Measurements from ENCODE around the gene ZBTB21. TPM values are rescaled to one million over a fixed set of nuclear protein-coding genes. Genes with fewer than 3 reads are reported as not detected.

The ZBTB21 gene
- total RNA-seq, 4 donors from 2014 or later = 5.9 to 15.1 (median 9.2) TPM

DNA sequence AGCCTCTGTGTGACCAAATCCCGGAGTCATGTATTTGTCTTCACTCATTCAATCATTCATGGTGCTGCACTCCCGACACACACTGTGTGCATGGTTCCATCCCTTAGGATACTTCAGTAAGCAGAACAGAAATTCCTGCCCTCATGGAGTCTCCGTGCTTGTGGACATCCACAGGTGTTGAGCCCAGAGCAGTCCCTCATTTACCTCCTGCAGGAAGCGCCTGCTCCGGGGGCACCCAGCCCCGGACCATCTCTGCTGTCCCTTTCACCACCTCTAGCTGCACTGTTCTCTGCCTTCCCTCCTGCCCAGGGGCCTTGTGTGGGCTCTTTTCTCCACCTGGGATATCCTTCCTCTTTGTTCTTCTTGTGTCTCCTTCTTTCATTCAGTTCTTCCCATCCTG, 9.5 kb upstream of the ZBTB21 start:
- TF ChIP-seq POLR2AphosphoS5 (IDR thresholded peaks at IDR 0.05) (no peak), POLR2A (IDR thresholded peaks at IDR 0.05; ENCODE audit: low read depth) (no peak), CTCF (IDR thresholded peaks at IDR 0.05) (no peak), EP300 (IDR thresholded peaks at IDR 0.05) (no peak)
- intact Hi-C loops (cut with DNase I) = no loop called here
- Histone ChIP-seq H3K27me3 (peaks cover 0 to 37% (median 0%) of the 10 kb centered on the region in 4 donors), H3K4me3 (no peak overlapping the region), H3K27ac (replicated peaks in 1 of 4) (no peak overlapping the region), H3K9me3 (peaks cover 0 to 2% (median 0%) of the 10 kb centered on the region in 4 donors), H3K36me3 (no peaks in the 10 kb centered on the region), H3K4me1 (peaks cover 0 to 4% (median 0%) of the 10 kb centered on the region in 4 donors)
- no peak for DNase-seq (ENCODE audit: extremely low spot score)
- WGBS = 89% methylated on average over 6 of the region's 6 CpGs

- intact Hi-C loops (cut with DNase I) = no loop called here
Observed at GRCh38 chr21:42019101-42019605, 9.0 kb upstream of the ZBTB21 start.

GRCh38 chr21:42017022-42017421, 6.9 kb upstream of the ZBTB21 start:
- WGBS = 87% methylated on average over 2 of the region's 2 CpGs
- TF ChIP-seq CTCF (IDR thresholded peaks at IDR 0.05) = no peak
- no peak for TF ChIP-seq POLR2AphosphoS5 (IDR thresholded peaks at IDR 0.05)
- TF ChIP-seq POLR2A (IDR thresholded peaks at IDR 0.05; ENCODE audit: low read depth) = no peak
- TF ChIP-seq EP300 (IDR thresholded peaks at IDR 0.05) = no peak
- no peak overlapping the region for H3K27ac ChIP-seq (replicated peaks in 1 of 4)
- H3K9me3 ChIP-seq = peaks cover 0 to 4% (median 0%) of the 10 kb centered on the region in 4 donors
- intact Hi-C loops (cut with DNase I) = no loop called here
- peaks cover 0 to 2% (median 0%) of the 10 kb centered on the region in 4 donors for H3K4me1 ChIP-seq
- no peaks in the 10 kb centered on the region for H3K36me3 ChIP-seq
- H3K27me3 ChIP-seq = peaks cover 0 to 32% (median 0%) of the 10 kb centered on the region in 4 donors
- no peak for DNase-seq (ENCODE audit: extremely low spot score)
- H3K4me3 ChIP-seq = no peak overlapping the region

More at GRCh38 chr21:42019101-42019605, 9.0 kb upstream of the ZBTB21 start:
- no peak overlapping the region for H3K4me3 ChIP-seq
- peaks cover 0 to 4% (median 0%) of the 10 kb centered on the region in 4 donors for H3K9me3 ChIP-seq
- TF ChIP-seq POLR2A (IDR thresholded peaks at IDR 0.05; ENCODE audit: low read depth) (no peak), CTCF (IDR thresholded peaks at IDR 0.05) (no peak), POLR2AphosphoS5 (IDR thresholded peaks at IDR 0.05) (no peak), EP300 (IDR thresholded peaks at IDR 0.05) (no peak)
- H3K36me3 ChIP-seq = no peaks in the 10 kb centered on the region
- no peak for DNase-seq (ENCODE audit: extremely low spot score)
- H3K4me1 ChIP-seq = peaks cover 0 to 4% (median 0%) of the 10 kb centered on the region in 4 donors
- 84% methylated on average over 9 of the region's 11 CpGs for WGBS
- H3K27me3 ChIP-seq = peaks cover 0 to 37% (median 0%) of the 10 kb centered on the region in 4 donors
- no peak overlapping the region for H3K27ac ChIP-seq (replicated peaks in 1 of 4)

DNA sequence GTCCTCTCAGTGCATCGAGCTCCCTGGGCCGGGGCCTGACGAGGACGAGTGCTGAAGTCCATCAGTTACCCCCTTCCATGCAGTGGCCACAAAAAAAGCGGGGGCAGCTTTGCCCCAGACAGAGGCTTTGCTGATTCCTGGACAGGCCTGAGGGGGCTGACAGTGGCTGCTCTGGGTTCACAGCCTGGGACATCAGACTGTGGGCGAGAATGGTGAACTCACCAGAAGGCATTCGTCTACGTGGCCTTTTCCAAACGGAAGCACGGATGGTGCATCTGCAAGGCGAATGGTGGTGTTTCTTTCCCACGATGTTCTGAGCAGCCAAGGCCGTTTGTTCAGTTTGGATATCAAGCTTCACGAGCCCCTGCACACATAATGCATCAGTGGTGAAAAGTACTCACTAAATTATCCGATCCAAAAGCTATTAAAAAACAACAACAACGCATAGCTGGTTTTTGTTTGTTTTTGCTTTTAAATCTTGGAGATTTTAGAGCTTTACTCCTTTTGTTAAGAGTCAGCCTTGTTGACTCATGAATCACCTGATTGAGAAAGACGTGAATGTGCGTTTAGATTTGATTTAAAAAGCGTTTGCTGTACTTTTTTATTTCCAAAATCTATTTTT, 6.3 kb upstream of the ZBTB21 start:
- no peak overlapping the region for H3K27ac ChIP-seq (replicated peaks in 1 of 4)
- H3K36me3 ChIP-seq = no peaks in the 10 kb centered on the region
- peaks cover 0 to 26% (median 0%) of the 10 kb centered on the region in 4 donors for H3K27me3 ChIP-seq
- no peak overlapping the region for H3K4me3 ChIP-seq
- peaks cover 0 to 2% (median 0%) of the 10 kb centered on the region in 4 donors for H3K4me1 ChIP-seq
- TF ChIP-seq POLR2A (IDR thresholded peaks at IDR 0.05; ENCODE audit: low read depth) (no peak), CTCF (IDR thresholded peaks at IDR 0.05) (no peak), POLR2AphosphoS5 (IDR thresholded peaks at IDR 0.05) (no peak)
- intact Hi-C loops (cut with DNase I) = no loop called here
- H3K9me3 ChIP-seq = peaks cover 0 to 4% (median 0%) of the 10 kb centered on the region in 4 donors
- no peak for DNase-seq (ENCODE audit: extremely low spot score)
- whole genome bisulfite sequencing = 89% methylated on average over 17 of the region's 19 CpGs

Measured in esophagus muscularis mucosa (tissue), 4 donors.